ENCODE results near the gene PAK4.
"Not testable (repeated sequence)": the region's sequence is repeated elsewhere in the genome, so short reads cannot be mapped to it uniquely, and the experiment has no call there.

Gene PAK4

DNA sequence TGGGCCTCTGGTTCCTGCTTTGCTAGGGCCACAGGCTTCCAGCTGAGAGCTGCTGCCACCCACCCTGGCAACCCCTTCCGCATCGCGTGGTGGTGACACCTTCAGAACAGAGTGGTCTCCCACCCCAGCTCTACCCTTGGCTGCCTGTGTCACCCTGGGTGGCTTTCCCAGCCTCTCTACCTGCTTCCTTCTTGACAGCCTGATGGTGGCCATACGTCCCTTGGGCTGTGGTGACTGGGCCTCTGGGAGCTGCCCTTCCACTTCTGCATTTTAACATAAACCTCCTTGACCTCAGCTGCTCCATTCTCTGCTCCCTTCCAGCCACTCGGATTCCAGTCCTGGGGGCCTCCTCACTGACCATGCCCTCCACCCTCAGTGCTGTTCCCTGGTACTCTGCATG lies 17.0 kb downstream of the PAK4 start:
- TF ChIP-seq ZNF274 (IDR thresholded peaks at IDR 0.05; ENCODE audit: low read depth, low read length) = no peak
- no peak overlapping the region for H3K4me3 ChIP-seq (ENCODE audit: low read length)

DNA sequence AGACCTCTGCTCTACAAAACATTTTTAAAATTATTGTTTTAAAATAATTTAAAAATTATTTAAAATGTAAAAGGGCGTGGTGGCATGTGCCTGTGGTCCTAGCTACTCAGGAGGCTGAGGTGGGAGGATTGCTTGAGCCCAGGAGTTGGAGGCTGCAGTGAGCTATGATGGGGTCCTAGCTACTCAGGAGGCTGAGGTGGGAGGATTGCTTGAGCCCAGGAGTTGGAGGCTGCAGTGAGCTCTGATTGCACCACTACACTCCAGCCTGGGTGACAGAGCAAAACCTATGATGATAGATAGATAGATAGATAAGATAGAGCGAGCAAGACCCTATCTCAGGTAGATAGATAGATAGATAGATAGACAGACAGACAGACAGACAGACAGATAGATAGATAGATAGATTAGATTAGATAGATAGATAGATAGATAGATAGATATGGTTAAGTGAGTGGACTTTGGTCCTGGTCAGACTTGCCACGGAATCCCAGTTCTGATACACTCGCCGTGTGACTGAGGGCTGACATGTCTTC lies 18.2 kb downstream of the PAK4 start:
- not testable (repeated sequence) for H3K4me3 ChIP-seq (ENCODE audit: low read length)

DNA sequence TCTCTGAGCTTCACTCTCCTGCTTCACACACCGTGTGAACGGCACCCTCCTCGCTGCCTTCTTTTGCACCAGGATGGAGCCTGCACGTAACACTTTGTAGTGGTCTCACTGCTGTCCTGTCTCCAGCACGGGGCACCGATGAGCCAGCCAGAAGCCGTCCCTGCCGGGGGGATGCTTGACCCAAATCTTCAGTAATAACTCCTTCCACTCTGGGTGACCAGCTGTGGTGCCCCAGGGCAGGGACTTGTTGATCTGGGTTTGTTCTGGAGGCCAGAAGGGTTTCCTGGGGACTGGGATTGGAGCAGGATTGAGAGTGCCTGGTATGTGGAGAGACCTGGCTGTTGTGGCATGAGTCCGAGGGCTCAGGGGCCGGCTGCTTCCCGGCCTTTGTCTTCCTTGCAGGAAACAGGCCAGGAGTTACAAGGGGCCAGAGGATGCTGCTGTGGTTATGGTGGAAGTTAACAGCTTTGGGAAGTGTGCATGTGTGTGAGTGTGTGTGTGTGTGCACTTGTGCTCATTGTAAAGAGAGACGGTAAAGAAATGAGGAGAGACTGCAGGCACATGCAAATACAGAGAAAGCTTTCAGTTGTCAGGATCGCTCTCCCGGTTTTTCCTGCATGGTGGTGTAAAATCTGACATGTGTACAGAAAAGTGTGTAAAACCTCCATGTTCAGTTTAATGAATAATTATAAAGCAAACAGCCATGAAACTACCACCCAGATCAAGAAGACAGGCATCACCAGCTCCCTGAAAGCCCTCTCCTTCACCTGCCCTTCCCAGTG lies 18.9 kb downstream of the PAK4 start:
- no peak for TF ChIP-seq ZNF274 (IDR thresholded peaks at IDR 0.05; ENCODE audit: low read depth, low read length)
- no peak overlapping the region for H3K4me3 ChIP-seq (ENCODE audit: low read length)

DNA sequence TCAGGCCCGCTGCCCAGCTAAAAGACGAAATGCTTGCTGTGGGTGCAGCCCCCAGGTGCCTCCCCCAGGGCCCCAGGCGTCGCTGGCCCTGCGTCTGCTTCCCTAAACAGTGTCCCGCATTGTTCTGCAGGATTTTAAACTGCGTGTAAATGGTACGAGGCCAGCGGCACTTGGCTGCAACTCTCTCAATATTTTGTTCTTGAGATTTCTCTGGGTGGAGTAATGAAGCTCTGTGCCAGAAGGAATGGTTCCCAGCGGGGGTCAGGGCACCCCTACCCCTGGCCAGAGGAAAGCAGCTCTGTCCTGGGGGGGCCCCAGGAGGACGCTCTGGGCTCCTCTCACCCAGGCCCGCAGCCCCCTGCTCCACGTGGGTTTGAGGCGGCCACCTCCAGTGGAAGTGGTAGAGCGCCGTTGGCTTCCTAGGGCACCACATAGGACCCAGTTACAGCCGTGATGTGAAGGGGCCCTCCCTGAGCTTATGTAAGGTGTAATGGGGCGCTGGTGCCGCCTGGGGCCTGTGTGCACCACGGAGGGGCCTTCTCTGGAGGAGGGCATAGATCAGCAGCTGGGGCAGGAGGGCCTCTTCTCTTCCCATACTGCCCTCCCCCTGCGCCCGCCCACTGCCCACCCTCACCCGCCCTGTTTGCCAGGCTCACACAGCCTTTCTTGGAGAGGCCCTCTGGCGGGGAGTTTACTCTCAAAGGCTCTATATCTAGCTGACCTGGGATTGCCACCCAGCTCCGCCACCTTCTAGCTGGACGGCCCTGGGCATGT lies 19.8 kb downstream of the PAK4 start:
- TF ChIP-seq ZNF274 (IDR thresholded peaks at IDR 0.05; ENCODE audit: low read depth, low read length) = no peak
- no peak overlapping the region for H3K4me3 ChIP-seq (ENCODE audit: low read length)

DNA sequence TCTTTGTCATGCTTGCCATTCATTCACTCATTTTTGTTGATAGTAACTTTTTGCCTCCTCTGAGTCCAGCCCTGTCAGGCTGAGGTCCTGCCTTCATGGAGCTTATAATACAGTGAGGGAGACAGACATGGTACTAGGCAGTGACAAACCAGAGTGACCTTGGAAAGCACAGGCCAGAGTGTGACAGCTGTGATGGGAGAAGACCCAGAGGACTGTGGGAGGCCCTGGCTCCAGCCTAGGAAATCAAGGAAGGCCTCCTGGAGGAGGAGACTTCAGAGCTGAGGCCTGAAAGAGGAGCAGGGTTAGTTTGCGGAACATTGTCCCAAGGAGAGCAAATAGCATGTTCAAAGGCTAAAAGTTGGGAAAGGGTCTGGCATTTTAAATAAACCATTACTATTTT lies 20.5 kb downstream of the PAK4 start:
- no peak for TF ChIP-seq ZNF274 (IDR thresholded peaks at IDR 0.05; ENCODE audit: low read depth, low read length)
- no peak overlapping the region for H3K4me3 ChIP-seq (ENCODE audit: low read length)

DNA sequence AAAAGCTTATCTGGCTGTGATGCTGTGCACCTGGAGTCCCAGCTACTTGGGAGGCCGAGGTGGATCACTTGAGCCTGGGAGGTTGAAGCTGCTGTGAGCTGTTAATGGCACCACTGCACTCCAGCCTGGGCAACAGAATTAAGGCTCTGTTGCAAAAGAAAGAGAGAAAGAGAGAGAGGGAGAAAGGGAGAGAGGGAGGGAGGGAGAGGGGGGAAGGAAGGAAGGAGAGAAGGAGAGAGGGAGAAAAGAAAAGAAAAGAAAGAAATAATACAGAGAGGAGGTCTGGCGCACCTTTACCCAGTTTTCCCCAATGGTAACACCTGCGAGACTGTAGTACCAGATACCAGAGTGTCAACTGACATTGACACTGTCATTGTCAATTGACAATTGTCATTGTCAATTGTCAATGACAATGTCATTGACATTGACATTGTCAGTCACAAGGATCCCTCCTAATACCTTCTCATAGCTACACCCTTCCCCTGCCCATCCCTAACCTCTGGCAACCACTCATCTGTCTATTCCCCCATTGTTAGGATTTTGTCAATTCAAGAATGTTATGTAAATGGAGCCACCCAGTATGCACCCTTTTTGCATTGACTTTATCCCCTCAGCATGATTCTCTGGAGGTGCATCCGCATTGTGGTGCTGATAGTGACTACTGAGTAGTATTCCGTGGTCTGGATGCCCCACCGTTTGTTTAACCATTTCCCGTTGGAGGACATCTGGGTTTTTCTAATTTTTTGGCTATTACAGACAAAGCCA lies 21.3 kb downstream of the PAK4 start:
- no peak overlapping the region for H3K4me3 ChIP-seq (ENCODE audit: low read length)
- TF ChIP-seq ZNF274 (IDR thresholded peaks at IDR 0.05; ENCODE audit: low read depth, low read length) = no peak

DNA sequence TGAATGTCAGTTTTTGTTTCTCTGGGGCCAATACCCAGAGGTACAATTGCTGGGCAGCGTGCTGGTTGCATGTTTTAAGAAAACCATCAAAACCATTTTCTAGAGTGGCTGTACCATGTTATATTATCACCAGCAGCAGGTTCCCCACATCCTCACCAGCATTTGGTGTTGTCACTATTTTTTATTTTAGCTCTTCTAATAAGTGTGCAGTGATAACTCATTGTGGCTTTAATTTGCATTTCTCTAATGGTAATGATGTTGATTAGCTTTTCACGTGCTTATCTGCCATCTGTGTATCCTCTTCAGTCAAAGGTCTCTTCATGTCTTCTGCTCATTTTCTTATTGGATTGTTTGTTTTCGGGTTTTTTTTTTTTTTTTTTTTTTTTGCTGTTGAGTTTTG lies 21.9 kb downstream of the PAK4 start:
- no peak overlapping the region for H3K4me3 ChIP-seq (ENCODE audit: low read length)
- no peak for TF ChIP-seq ZNF274 (IDR thresholded peaks at IDR 0.05; ENCODE audit: low read depth, low read length)

DNA sequence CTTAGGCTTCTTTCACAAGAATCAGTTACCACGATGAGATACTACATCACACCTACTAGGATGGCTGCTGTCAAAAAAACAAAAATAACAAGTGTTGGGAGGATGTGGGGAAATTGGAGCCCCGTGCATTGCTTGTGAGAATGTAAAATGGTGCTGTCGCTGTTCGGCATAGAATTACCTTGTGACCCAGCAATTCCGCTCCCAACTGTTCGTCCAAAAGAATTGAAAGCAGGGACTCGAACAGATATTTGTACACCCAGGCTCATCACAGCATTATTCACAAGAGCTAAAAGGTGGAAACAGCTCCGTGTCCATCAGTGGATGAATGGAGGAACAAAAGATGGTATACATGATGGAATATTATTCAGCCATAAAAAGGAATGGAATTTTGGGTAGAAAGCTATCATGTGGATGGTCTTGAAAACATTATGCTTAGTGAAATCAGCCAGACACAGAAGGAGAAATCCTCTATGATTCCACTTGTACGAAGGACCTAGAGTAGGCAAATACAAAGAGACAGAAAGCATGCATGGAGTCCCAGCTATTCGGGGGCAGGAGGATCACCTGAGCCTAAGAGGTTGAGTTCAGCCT lies 23.4 kb downstream of the PAK4 start:
- H3K4me3 ChIP-seq (ENCODE audit: low read length) = no peak overlapping the region
- no peak for TF ChIP-seq ZNF274 (IDR thresholded peaks at IDR 0.05; ENCODE audit: low read depth, low read length)

DNA sequence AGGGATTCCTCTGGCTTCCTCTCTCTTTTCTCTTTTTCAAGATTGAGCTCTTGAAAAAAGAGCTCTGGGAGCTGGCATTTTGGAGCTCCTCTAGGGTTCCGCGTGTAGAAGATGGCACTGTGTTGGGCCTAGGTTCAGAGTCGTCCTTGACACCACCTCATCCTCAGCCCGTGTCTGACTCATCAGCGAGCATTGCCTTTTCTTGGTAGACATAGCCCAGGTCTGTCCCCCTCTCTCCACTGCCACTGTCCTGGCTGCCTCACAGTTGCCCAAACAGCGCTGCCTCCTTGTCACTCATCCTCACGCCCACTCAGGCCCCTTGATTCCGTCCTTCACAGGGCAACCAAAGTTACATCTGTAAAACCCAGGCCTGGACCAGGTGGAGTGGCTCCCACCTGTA lies 24.6 kb downstream of the PAK4 start:
- no peak overlapping the region for H3K4me3 ChIP-seq (ENCODE audit: low read length)
- no peak for TF ChIP-seq ZNF274 (IDR thresholded peaks at IDR 0.05; ENCODE audit: low read depth, low read length)

DNA sequence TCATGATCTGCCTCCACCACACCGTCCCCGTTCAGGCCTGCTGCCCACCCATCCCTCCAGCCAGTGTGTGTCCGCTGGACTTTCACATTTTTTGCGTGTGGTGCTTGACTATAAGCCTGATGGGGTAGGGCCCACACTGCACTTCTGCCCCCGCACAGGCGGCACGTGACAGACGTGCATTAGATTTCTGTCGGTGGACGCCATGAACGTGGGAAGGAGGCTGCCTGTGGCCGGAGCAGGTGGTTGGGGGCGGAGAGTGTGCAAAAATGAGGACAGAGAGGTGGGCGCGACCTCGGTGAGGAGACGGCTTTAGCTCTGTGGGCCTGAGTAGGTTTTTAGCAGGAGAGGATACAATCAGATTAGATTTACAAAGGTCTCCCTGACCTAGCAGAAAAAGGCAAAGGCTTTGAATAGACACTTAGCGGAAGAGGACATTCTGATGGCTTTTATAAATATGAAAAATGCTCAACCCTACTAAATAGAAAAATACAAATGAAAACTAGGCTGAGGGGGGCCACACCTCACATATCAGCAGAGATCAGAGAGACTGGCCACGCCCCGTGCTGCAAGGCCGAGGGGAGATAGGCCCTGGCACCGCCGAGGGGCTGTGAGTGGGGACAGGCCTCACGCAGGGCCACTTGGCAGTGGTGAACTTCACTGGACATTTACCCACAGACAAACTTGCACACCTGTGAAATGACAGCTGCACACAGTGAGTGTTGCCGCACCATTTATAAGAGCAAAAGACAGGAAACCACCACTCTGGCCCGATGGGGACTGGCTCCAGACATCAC lies 25.4 kb downstream of the PAK4 start:
- no peak for TF ChIP-seq ZNF274 (IDR thresholded peaks at IDR 0.05; ENCODE audit: low read depth, low read length)
- H3K4me3 ChIP-seq (ENCODE audit: low read length) = no peak overlapping the region

DNA sequence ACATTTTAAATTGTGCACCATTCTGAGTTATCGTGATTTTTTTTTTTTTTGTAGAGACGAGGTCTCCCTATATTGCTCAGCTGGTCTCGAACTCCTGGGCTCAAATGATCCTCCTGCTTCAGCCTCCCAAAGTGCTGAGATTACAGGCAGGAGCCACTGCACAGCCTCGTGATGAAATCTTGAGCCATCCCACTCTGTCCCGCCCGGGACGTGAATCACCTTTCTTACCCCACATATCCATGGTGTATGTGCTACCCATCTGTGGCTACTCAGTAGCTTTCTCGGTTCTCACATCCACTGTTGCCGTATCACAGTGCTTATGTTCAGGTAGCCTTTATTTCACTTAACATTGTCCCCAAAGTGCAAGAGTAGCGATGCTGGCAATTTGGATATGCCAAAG lies 26.5 kb downstream of the PAK4 start:
- H3K4me3 ChIP-seq (ENCODE audit: low read length) = no peak overlapping the region
- TF ChIP-seq ZNF274 (IDR thresholded peaks at IDR 0.05; ENCODE audit: low read depth, low read length) = no peak

DNA sequence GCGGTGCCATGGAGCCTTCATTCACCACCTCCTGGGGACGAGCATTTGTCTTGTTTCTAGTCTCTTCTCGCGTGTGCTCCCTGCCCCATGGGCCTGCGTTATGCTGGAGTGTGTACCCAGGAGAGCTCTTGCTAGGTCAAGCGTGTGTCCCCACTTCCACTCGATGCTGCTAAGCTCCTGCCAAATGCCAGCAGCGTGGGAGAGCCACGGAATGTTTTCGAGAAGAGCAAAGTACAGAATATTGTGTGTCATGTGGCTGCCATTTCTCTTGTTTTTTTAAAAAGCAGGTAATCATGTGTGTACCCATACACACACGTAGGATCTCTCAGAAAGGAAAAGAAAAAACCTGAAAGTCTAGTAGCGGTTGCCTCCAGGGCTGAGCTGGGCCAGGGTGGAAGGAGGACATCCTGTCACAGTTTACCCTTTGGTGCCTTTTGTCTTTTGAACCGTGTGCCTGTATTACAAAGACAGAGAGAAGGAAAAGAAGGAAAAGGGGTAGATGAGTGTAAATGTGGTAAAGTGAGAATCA lies 28.6 kb downstream of the PAK4 start:
- TF ChIP-seq ZNF274 (IDR thresholded peaks at IDR 0.05; ENCODE audit: low read depth, low read length) = no peak
- no peak overlapping the region for H3K4me3 ChIP-seq (ENCODE audit: low read length)

DNA sequence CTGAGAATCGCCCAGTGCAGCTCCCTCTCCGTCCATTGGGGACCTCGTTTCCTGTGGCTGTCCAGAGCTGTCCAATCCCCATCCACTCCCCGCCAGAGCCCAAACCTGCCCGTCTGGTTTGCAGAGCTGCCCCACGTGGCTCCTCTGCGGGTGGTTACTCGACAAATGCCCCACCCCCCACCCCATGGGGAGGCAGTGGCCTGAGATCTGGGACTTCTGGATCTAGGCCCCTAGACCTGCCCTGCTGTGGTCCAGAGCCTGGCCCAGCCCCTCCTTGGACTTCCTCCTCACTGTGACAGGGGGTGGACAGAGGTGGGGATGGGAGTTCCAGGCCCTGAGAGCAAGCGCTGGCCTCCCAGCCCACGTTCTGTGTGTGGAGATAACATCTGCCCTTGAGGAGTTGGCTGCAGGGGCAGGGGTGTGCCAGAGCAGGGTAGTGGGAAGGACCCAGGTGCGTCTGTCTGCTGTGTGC lies 29.1 kb downstream of the PAK4 start:
- no peak overlapping the region for H3K4me3 ChIP-seq (ENCODE audit: low read length)
- TF ChIP-seq ZNF274 (IDR thresholded peaks at IDR 0.05; ENCODE audit: low read depth, low read length) = no peak

All from GM08714 (cell line).